ENCODE results near the gene CSF3. TPM values are rescaled to one million over a fixed set of nuclear protein-coding genes. Genes with fewer than 3 reads are reported as not detected.
A peak's percentile ranks its signal among the peaks of the same experiment; 100 is the strongest.

CSF3 gene
- total and polyA plus RNA-seq, 2 experiments from 2014 or later: 0.13 TPM; not detected in 1

GRCh38 chr17:39974433-39974832, 40.8 kb upstream of the CSF3 start:
- Histone ChIP-seq H3K27ac (no peak overlapping the region), H3K9ac (no peak overlapping the region), H3K9me2 (ENCODE audit: insufficient read depth) (no peaks in the 10 kb centered on the region), H3K36me3 (ENCODE audit: low read depth) (no peaks in the 10 kb centered on the region), H3K4me1 (ENCODE audit: insufficient read depth) (peaks cover 29% of the 10 kb centered on the region), H3K4me3 (no peak overlapping the region), H4K20me1 (ENCODE audit: insufficient read depth) (no peaks in the 10 kb centered on the region), H3K4me2 (ENCODE audit: unreplicated experiment) (no peak overlapping the region), H3F3A (ENCODE audit: insufficient read depth) (peaks cover 17% of the 10 kb centered on the region), H2AFZ (no peak overlapping the region), H3K27me3 (replicated peaks; ENCODE audit: insufficient read depth) (no peaks in the 10 kb centered on the region), H3K79me2 (ENCODE audit: insufficient read depth) (no peaks in the 10 kb centered on the region), H3K9me3 (ENCODE audit: low read depth) (no peaks in the 10 kb centered on the region)
- TF ChIP-seq EZH2phosphoT487 (IDR thresholded peaks at IDR 0.05; ENCODE audit: insufficient read depth, low read depth) (no peak), EZH2 (IDR thresholded peaks at IDR 0.05; ENCODE audit: insufficient read depth, poor library complexity, severe bottlenecking) (no peak)
- in situ Hi-C loops (cut with MboI): no loop called here
- 91 to 94% methylated on average over 5 of the region's 5 CpGs for WGBS, 2 experiments (ENCODE audit: low coverage in 1 of 2, low lambda C conversion rate in 2 of 2, missing lambda C conversion rate in 2 of 2)
- no peak for DNase-seq

DNA sequence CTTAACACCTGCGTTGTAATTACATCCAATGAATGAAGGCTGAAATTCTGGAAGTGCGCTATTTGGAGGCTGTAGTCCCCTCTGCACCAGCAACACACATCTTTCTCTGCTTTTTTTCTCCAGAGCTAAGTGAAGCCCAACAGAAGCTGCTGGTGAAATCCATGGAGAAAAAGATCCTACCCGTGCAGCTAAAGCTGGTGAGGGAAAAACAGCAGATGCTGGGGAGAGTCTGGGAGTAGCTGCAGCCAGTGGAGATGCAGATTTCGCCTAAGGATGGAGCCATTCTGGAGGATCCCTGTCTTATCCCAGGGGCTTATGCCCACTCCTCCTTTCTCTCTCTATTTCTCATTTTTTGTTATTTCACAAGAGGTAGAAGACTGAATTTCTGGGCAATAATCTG, 39.4 kb upstream of the CSF3 start:
- TF ChIP-seq EZH2phosphoT487 (IDR thresholded peaks at IDR 0.05; ENCODE audit: insufficient read depth, low read depth): no peak
- TF ChIP-seq EZH2 (IDR thresholded peaks at IDR 0.05; ENCODE audit: insufficient read depth, poor library complexity, severe bottlenecking): no peak
- H3K79me2 ChIP-seq (ENCODE audit: insufficient read depth): peaks cover 1% of the 10 kb centered on the region
- no peaks in the 10 kb centered on the region for H3K9me3 ChIP-seq (ENCODE audit: low read depth)
- H3K36me3 ChIP-seq (ENCODE audit: low read depth): no peaks in the 10 kb centered on the region
- H3K4me2 ChIP-seq (ENCODE audit: unreplicated experiment): no peak overlapping the region
- no peak overlapping the region for H3K9ac ChIP-seq
- WGBS, 2 experiments (ENCODE audit: low coverage in 1 of 2, low lambda C conversion rate in 2 of 2, missing lambda C conversion rate in 2 of 2): 73 to 76% methylated on average over 4 of the region's 4 CpGs
- no peaks in the 10 kb centered on the region for H3K9me2 ChIP-seq (ENCODE audit: insufficient read depth)
- no peak for DNase-seq
- H3K4me3 ChIP-seq: no peak overlapping the region
- peaks cover 24% of the 10 kb centered on the region for H3F3A ChIP-seq (ENCODE audit: insufficient read depth)
- no peaks in the 10 kb centered on the region for H4K20me1 ChIP-seq (ENCODE audit: insufficient read depth)
- in situ Hi-C loops (cut with MboI): no loop called here
- no peak overlapping the region for H2AFZ ChIP-seq
- no peak overlapping the region for H3K27ac ChIP-seq
- H3K4me1 ChIP-seq (ENCODE audit: insufficient read depth): peaks cover 36% of the 10 kb centered on the region
- H3K27me3 ChIP-seq (replicated peaks; ENCODE audit: insufficient read depth): no peaks in the 10 kb centered on the region

GRCh38 chr17:39979016-39979670, 36.1 kb upstream of the CSF3 start:
- DNase-seq: peak; percentile 97
- H3K4me2 ChIP-seq (ENCODE audit: unreplicated experiment): peak overlapping the region; percentile 94
- TF ChIP-seq EZH2 (IDR thresholded peaks at IDR 0.05; ENCODE audit: insufficient read depth, poor library complexity, severe bottlenecking) (no peak), EZH2phosphoT487 (IDR thresholded peaks at IDR 0.05; ENCODE audit: insufficient read depth, low read depth) (no peak)
- in situ Hi-C loops (cut with MboI): no loop called here
- peak overlapping the region; percentile 96; the same call in 1 of the 2 replicates for H2AFZ ChIP-seq
- peaks cover 32% of the 10 kb centered on the region for H3K79me2 ChIP-seq (ENCODE audit: insufficient read depth)
- H3K36me3 ChIP-seq (ENCODE audit: low read depth): 0 out of 2 replicates have a peak, but pooled peaks cover 6% of the 10 kb centered on the region
- H3K9ac ChIP-seq: peak overlapping the region; percentile 74; the same call in 1 of the 2 replicates
- H3K27me3 ChIP-seq (replicated peaks; ENCODE audit: insufficient read depth): no peaks in the 10 kb centered on the region
- peaks cover 37% of the 10 kb centered on the region for H3K4me1 ChIP-seq (ENCODE audit: insufficient read depth)
- H3K9me3 ChIP-seq (ENCODE audit: low read depth): no peaks in the 10 kb centered on the region
- H3K9me2 ChIP-seq (ENCODE audit: insufficient read depth): no peaks in the 10 kb centered on the region
- WGBS, 2 experiments (ENCODE audit: low coverage in 1 of 2, low lambda C conversion rate in 2 of 2, missing lambda C conversion rate in 2 of 2): 18 to 21% methylated on average over 5 of the region's 5 CpGs
- peak overlapping the region; percentile 98 for H3K4me3 ChIP-seq
- H4K20me1 ChIP-seq (ENCODE audit: insufficient read depth): no peaks in the 10 kb centered on the region
- peak overlapping the region; percentile 56 for H3K27ac ChIP-seq
- peaks cover 12% of the 10 kb centered on the region for H3F3A ChIP-seq (ENCODE audit: insufficient read depth)

- Histone ChIP-seq H3K36me3 (ENCODE audit: low read depth) (peaks cover 6% of the 10 kb centered on the region; the same call in 1 of the 2 replicates), H3K27ac (peak overlapping the region; percentile 56), H3K4me3 (peak overlapping the region; percentile 98), H3K79me2 (ENCODE audit: insufficient read depth) (peaks cover 32% of the 10 kb centered on the region), H3F3A (ENCODE audit: insufficient read depth) (peaks cover 12% of the 10 kb centered on the region), H3K9ac (peak overlapping the region; percentile 74), H3K9me2 (ENCODE audit: insufficient read depth) (no peaks in the 10 kb centered on the region), H3K9me3 (ENCODE audit: low read depth) (no peaks in the 10 kb centered on the region), H3K27me3 (replicated peaks; ENCODE audit: insufficient read depth) (no peaks in the 10 kb centered on the region), H3K4me2 (ENCODE audit: unreplicated experiment) (peak overlapping the region; percentile 94), H3K4me1 (ENCODE audit: insufficient read depth) (peaks cover 36% of the 10 kb centered on the region), H2AFZ (peak overlapping the region; percentile 96), H4K20me1 (ENCODE audit: insufficient read depth) (no peaks in the 10 kb centered on the region)
- 1 to 2% methylated on average over 10 of the region's 10 CpGs for WGBS, 2 experiments (ENCODE audit: low coverage in 1 of 2, low lambda C conversion rate in 2 of 2, missing lambda C conversion rate in 2 of 2)
- in situ Hi-C loops (cut with MboI): no loop called here
- TF ChIP-seq EZH2 (IDR thresholded peaks at IDR 0.05; ENCODE audit: insufficient read depth, poor library complexity, severe bottlenecking) (no peak), EZH2phosphoT487 (IDR thresholded peaks at IDR 0.05; ENCODE audit: insufficient read depth, low read depth) (no peak)
- DNase-seq: peak; percentile 52
These were observed 35.3 kb upstream of the CSF3 start for GRCh38 chr17:39979893-39980350.
